A673 (cell line): ENCODE measurements around the gene HYDIN.

Experiments
- EZH2 ChIP-seq: fragments of 200-600 bp; sonication (generic); IDR thresholded peaks from 2 replicates; pipeline ENCODE4 v1.6.1; 2017; ENCODE audit warnings: borderline replicate concordance, low read depth, mild to moderate bottlenecking, mixed read lengths, antibody characterized with exemption, low read length; ENCODE audit not compliant: poor library complexity, severe bottlenecking
- TF ChIP-seq, protein P1 (sequence below): fragments of 300-800, 200-600 bp; sonication (generic); conservative IDR thresholded peaks from 2 replicates; pipeline ENCODE4 v1.5.1; 2017; ENCODE audit warnings: low read depth, mild to moderate bottlenecking, antibody characterized with exemption, low read length, moderate library complexity, mixed read lengths

DNA sequence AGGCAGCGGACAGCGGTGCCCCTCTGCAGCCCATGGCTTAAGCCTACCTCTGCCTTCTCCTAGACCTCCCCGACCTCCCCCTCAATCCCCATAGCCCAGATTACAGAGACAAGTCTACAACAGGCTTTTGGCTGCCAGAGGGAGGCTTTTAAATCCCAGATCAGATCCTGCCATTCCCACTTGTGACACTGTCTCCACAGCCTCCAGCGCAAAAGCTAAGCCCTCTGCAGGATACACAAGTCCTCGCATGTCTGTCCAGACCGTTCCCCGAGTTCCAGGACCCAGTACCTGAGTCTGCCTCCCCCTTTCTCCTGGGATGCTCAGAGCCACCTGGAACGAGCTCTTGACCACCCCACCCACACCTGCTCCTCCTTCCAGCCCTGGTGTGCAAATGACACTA, 460.8 kb downstream of the HYDIN start:
- TF ChIP-seq, protein P1, sequence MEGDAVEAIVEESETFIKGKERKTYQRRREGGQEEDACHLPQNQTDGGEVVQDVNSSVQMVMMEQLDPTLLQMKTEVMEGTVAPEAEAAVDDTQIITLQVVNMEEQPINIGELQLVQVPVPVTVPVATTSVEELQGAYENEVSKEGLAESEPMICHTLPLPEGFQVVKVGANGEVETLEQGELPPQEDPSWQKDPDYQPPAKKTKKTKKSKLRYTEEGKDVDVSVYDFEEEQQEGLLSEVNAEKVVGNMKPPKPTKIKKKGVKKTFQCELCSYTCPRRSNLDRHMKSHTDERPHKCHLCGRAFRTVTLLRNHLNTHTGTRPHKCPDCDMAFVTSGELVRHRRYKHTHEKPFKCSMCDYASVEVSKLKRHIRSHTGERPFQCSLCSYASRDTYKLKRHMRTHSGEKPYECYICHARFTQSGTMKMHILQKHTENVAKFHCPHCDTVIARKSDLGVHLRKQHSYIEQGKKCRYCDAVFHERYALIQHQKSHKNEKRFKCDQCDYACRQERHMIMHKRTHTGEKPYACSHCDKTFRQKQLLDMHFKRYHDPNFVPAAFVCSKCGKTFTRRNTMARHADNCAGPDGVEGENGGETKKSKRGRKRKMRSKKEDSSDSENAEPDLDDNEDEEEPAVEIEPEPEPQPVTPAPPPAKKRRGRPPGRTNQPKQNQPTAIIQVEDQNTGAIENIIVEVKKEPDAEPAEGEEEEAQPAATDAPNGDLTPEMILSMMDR: no peak
- TF ChIP-seq EZH2: no peak
